ENCODE measurements around the gene CHST8.

CHST8 gene

DNA sequence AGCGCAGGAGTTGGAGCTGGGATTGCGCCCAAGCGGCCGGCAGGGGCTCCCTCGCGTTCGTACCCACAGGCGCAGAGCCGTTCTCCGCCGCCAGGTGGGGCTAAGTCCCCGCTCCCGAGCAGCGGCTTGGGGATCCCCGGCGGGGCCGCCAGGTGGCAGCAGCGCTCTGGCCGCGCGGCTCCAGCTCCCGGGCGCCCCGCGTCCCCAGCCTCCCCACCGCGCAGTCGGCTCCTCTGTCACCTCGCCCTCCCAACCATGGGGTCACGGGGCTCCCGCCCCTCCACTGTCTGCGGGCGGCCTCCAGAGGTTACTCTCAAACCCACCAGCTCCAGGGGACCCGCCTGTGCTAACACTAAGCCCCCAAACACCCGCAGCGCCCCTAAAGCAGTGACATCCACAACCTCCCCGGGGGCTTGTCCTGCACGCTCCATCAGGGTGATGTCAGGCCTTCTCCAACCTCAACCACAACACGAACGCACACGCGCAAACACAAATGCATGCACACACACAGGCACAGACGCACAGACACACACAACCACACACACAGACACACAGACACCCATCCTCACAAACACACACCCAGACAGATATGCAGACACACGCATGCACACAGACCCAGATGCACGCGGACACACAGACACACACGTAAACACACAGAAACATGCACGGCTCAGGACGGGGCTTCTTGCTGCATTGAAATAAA lies 156.5 kb downstream of the CHST8 start:
- Histone ChIP-seq H4K20me1 (ENCODE audit: low read depth, low read length) (no peaks in the 10 kb centered on the region), H3K4me2 (ENCODE audit: low read depth, low read length, poor library complexity, severe bottlenecking) (no peak overlapping the region), H3K9me3 (ENCODE audit: insufficient read depth, low read length) (no peaks in the 10 kb centered on the region), H3K4me3 (ENCODE audit: insufficient read depth, low read length, poor library complexity, severe bottlenecking) (no peak overlapping the region), H3K36me3 (ENCODE audit: low read length) (no peaks in the 10 kb centered on the region), H3K27ac (ENCODE audit: low read depth, low read length) (no peak overlapping the region), H3K9ac (ENCODE audit: low read length) (no peak overlapping the region), H3K27me3 (ENCODE audit: low read length) (no peaks in the 10 kb centered on the region), H3K9me2 (replicated peaks; ENCODE audit: insufficient read depth, low read length) (no peaks in the 10 kb centered on the region), H2AFZ (ENCODE audit: low read depth, low read length, severe bottlenecking) (peak overlapping the region; percentile 10), H3K79me2 (ENCODE audit: insufficient read depth, low read length) (no peaks in the 10 kb centered on the region), H3F3A (ENCODE audit: insufficient read depth) (no peaks in the 10 kb centered on the region)
- no peak for TF ChIP-seq EZH2phosphoT487 (conservative IDR thresholded peaks at IDR 0.05; ENCODE audit: low read length)
- TF ChIP-seq, protein P1, sequence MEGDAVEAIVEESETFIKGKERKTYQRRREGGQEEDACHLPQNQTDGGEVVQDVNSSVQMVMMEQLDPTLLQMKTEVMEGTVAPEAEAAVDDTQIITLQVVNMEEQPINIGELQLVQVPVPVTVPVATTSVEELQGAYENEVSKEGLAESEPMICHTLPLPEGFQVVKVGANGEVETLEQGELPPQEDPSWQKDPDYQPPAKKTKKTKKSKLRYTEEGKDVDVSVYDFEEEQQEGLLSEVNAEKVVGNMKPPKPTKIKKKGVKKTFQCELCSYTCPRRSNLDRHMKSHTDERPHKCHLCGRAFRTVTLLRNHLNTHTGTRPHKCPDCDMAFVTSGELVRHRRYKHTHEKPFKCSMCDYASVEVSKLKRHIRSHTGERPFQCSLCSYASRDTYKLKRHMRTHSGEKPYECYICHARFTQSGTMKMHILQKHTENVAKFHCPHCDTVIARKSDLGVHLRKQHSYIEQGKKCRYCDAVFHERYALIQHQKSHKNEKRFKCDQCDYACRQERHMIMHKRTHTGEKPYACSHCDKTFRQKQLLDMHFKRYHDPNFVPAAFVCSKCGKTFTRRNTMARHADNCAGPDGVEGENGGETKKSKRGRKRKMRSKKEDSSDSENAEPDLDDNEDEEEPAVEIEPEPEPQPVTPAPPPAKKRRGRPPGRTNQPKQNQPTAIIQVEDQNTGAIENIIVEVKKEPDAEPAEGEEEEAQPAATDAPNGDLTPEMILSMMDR (IDR thresholded peaks at IDR 0.05; ENCODE audit: insufficient read depth, low read length, poor library complexity, severe bottlenecking): peak; percentile 94

DNA sequence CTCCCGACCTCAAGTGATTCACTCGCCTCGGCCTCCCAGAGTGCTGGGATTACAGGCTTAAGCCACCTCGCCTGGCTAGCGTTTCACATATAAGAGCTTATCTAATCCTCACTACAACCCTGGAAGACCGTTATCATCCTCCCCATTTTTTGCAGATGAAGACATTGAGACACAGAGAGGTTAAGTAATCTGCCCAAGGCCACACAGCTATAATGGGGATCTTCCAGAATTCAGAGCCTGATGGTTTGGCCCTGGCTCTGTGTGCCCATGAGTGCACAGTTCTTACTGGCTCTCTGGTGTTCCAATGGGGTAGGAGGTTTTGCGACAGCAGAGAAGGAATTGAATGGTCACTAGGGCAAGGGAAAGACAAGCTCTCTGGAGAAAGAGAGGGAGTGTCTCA lies 158.1 kb downstream of the CHST8 start:
- Histone ChIP-seq H3K9me3 (ENCODE audit: insufficient read depth, low read length) (no peaks in the 10 kb centered on the region), H3K27me3 (ENCODE audit: low read length) (no peaks in the 10 kb centered on the region), H3F3A (ENCODE audit: insufficient read depth) (no peaks in the 10 kb centered on the region), H3K9me2 (replicated peaks; ENCODE audit: insufficient read depth, low read length) (no peaks in the 10 kb centered on the region), H2AFZ (ENCODE audit: low read depth, low read length, severe bottlenecking) (no peak overlapping the region), H3K79me2 (ENCODE audit: insufficient read depth, low read length) (no peaks in the 10 kb centered on the region), H3K4me3 (ENCODE audit: insufficient read depth, low read length, poor library complexity, severe bottlenecking) (no peak overlapping the region), H4K20me1 (ENCODE audit: low read depth, low read length) (no peaks in the 10 kb centered on the region), H3K4me2 (ENCODE audit: low read depth, low read length, poor library complexity, severe bottlenecking) (no peak overlapping the region), H3K9ac (ENCODE audit: low read length) (no peak overlapping the region), H3K36me3 (ENCODE audit: low read length) (no peaks in the 10 kb centered on the region), H3K27ac (ENCODE audit: low read depth, low read length) (no peak overlapping the region)
- TF ChIP-seq, protein P1 (IDR thresholded peaks at IDR 0.05; ENCODE audit: insufficient read depth, low read length, poor library complexity, severe bottlenecking): no peak
- no peak for TF ChIP-seq EZH2phosphoT487 (conservative IDR thresholded peaks at IDR 0.05; ENCODE audit: low read length)

DNA sequence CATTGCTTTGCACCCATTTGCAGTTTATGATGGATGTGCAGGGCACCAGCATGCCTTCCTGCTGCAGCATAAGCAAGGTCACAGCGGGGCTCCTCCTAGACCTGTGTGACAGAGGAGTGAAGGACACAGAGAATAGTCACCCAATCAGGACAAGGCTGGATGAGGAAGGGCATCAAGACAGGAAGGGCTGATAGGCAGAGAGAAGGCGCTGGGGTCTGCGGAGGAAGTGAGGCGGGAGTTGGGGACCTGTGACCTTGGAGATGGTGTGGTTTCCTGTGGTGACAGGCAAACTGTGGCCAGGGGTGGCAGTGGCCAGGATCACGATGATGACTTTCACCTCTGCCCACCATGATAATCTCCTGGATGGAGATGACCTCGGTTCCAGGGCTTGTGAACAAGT lies 158.5 kb downstream of the CHST8 start:
- Histone ChIP-seq H2AFZ (ENCODE audit: low read depth, low read length, severe bottlenecking) (no peak overlapping the region), H3K27ac (ENCODE audit: low read depth, low read length) (no peak overlapping the region), H3K79me2 (ENCODE audit: insufficient read depth, low read length) (no peaks in the 10 kb centered on the region), H4K20me1 (ENCODE audit: low read depth, low read length) (no peaks in the 10 kb centered on the region), H3K9ac (ENCODE audit: low read length) (no peak overlapping the region), H3K9me2 (replicated peaks; ENCODE audit: insufficient read depth, low read length) (no peaks in the 10 kb centered on the region), H3K27me3 (ENCODE audit: low read length) (no peaks in the 10 kb centered on the region), H3F3A (ENCODE audit: insufficient read depth) (no peaks in the 10 kb centered on the region), H3K36me3 (ENCODE audit: low read length) (no peaks in the 10 kb centered on the region), H3K4me2 (ENCODE audit: low read depth, low read length, poor library complexity, severe bottlenecking) (no peak overlapping the region), H3K4me3 (ENCODE audit: insufficient read depth, low read length, poor library complexity, severe bottlenecking) (no peak overlapping the region), H3K9me3 (ENCODE audit: insufficient read depth, low read length) (no peaks in the 10 kb centered on the region)
- TF ChIP-seq, protein P1 (IDR thresholded peaks at IDR 0.05; ENCODE audit: insufficient read depth, low read length, poor library complexity, severe bottlenecking): no peak
- TF ChIP-seq EZH2phosphoT487 (conservative IDR thresholded peaks at IDR 0.05; ENCODE audit: low read length): no peak
